WTC11 (cell line): Measurements from ENCODE around the gene DNA2.

Experiments used
- TCF7 ChIP-seq: sonication (generic); formaldehyde crosslinking; IDR thresholded peaks from 2 replicates; pipeline ENCODE4 v1.8.0; 2022; ENCODE audit warnings: mild to moderate bottlenecking, low read depth, missing genetic modification reagents, moderate library complexity
- ZNF138 ChIP-seq: sonication (generic); formaldehyde crosslinking; conservative IDR thresholded peaks from 2 replicates; pipeline ENCODE4 v1.8.1; 2022; ENCODE audit warnings: mild to moderate bottlenecking, moderate library complexity, missing genetic modification reagents
- TF ChIP-seq, protein P1 (sequence below): sonication (generic); formaldehyde crosslinking; IDR thresholded peaks from 2 replicates; pipeline ENCODE4 v1.8.1; 2023; ENCODE audit warnings: mild to moderate bottlenecking, missing genetic modification reagents
- TF ChIP-seq, protein P2 (sequence below): fragments of 200-600 bp; IDR thresholded peaks from 2 replicates; pipeline ENCODE4 v1.8.0; 2022; ENCODE audit warnings: antibody characterized with exemption
- TF ChIP-seq, protein P3 (sequence below): sonication (generic); formaldehyde crosslinking; IDR thresholded peaks from 2 replicates; pipeline ENCODE4 v1.8.0; 2022; ENCODE audit warnings: mild to moderate bottlenecking, missing genetic modification reagents

DNA sequence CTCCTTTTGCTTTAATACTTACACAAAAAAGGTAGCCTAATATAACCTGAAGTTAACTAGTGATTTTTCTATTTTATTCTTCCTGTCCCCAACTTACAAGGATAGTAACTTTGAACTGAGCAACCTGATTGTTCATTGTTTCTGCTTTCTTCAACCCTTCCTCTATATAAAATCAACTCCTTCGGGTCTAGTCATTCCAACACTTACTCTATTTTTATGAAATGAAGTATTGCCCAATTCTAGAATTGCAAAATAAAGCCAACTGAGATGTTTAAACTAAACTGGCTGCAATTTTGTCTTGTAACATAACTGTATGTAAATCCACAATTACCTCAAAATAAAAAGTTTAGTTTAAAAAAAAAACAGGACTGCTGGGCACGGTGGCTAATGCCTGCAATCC, 20.3 kb upstream of the DNA2 start:
- TF ChIP-seq, protein P1, sequence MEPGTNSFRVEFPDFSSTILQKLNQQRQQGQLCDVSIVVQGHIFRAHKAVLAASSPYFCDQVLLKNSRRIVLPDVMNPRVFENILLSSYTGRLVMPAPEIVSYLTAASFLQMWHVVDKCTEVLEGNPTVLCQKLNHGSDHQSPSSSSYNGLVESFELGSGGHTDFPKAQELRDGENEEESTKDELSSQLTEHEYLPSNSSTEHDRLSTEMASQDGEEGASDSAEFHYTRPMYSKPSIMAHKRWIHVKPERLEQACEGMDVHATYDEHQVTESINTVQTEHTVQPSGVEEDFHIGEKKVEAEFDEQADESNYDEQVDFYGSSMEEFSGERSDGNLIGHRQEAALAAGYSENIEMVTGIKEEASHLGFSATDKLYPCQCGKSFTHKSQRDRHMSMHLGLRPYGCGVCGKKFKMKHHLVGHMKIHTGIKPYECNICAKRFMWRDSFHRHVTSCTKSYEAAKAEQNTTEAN (CRISPR knock-in tag), result no peak
- TF ChIP-seq TCF7 (CRISPR knock-in tag) (no peak), ZNF138 (CRISPR knock-in tag) (no peak)
- TF ChIP-seq, protein P2, sequence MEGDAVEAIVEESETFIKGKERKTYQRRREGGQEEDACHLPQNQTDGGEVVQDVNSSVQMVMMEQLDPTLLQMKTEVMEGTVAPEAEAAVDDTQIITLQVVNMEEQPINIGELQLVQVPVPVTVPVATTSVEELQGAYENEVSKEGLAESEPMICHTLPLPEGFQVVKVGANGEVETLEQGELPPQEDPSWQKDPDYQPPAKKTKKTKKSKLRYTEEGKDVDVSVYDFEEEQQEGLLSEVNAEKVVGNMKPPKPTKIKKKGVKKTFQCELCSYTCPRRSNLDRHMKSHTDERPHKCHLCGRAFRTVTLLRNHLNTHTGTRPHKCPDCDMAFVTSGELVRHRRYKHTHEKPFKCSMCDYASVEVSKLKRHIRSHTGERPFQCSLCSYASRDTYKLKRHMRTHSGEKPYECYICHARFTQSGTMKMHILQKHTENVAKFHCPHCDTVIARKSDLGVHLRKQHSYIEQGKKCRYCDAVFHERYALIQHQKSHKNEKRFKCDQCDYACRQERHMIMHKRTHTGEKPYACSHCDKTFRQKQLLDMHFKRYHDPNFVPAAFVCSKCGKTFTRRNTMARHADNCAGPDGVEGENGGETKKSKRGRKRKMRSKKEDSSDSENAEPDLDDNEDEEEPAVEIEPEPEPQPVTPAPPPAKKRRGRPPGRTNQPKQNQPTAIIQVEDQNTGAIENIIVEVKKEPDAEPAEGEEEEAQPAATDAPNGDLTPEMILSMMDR, result no peak
- TF ChIP-seq, protein P3, sequence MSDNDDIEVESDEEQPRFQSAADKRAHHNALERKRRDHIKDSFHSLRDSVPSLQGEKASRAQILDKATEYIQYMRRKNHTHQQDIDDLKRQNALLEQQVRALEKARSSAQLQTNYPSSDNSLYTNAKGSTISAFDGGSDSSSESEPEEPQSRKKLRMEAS (CRISPR knock-in tag), result no peak
